Fibroblast of lung (primary cell): Measurements from ENCODE around the gene REXO5. TPM values are rescaled to one million over a fixed set of nuclear protein-coding genes. Genes with fewer than 3 reads are reported as not detected.
"Not testable (repeated sequence)": the region's sequence is repeated elsewhere in the genome, so short reads cannot be mapped to it uniquely, and the experiment has no call there.

Experiments
- DNase-seq, 2 donors: peaks; one replicate each; pipeline versions ENCODE4 v3.0.0 to v3.0.0-alpha.2; 2010; ENCODE audit warnings: low read depth in 2 of 2
- H2AFZ ChIP-seq: 2 replicates; pipeline ENCODE4 v1.5.1; 2012; ENCODE audit warnings: low read length, control low read depth, inconsistent platforms
- H3K27ac ChIP-seq: 2 replicates; pipeline ENCODE4 v1.5.1; 2011; ENCODE audit warnings: low read length, control low read depth; ENCODE audit not compliant: insufficient read depth
- H3K27me3 ChIP-seq: 2 replicates; pipeline ENCODE4 v1.5.1; 2011; ENCODE audit warnings: mild to moderate bottlenecking, low read length; ENCODE audit not compliant: control insufficient read depth, insufficient read depth
- H3K36me3 ChIP-seq: 2 replicates; pipeline ENCODE4 v1.5.1; 2011; ENCODE audit warnings: low read length; ENCODE audit not compliant: control insufficient read depth, insufficient read depth
- H3K4me1 ChIP-seq: 2 replicates; pipeline ENCODE4 v1.5.1; 2011; ENCODE audit warnings: low read length; ENCODE audit not compliant: control insufficient read depth, insufficient read depth; ENCODE audit errors: extremely low read depth
- H3K4me2 ChIP-seq: 2 replicates; pipeline ENCODE4 v1.5.1; 2011; ENCODE audit warnings: low read length, control low read depth; ENCODE audit not compliant: insufficient read depth; ENCODE audit errors: extremely low read depth
- H3K4me3 ChIP-seq, 4 experiments: fragments of 200-600 bp in 1 of 4; sonication (generic) in 1 of 4; replicated peaks in 1 of 4; 2 replicates each; pipeline ENCODE4 v1.5.1; 2011 to 2016; ENCODE audit warnings: low read length in 4 of 4, low read depth in 3 of 4, mild to moderate bottlenecking in 3 of 4, control low read depth in 2 of 4, inconsistent platforms in 1 of 4, mixed read lengths in 1 of 4; ENCODE audit not compliant: insufficient read depth in 1 of 4; ENCODE audit errors: control extremely low read depth in 1 of 4
- H3K79me2 ChIP-seq: 2 replicates; pipeline ENCODE4 v1.5.1; 2012; ENCODE audit warnings: mild to moderate bottlenecking, low read length, inconsistent platforms; ENCODE audit not compliant: control insufficient read depth, insufficient read depth
- H3K9ac ChIP-seq: 2 replicates; pipeline ENCODE4 v1.5.1; 2011; ENCODE audit warnings: mild to moderate bottlenecking, low read length, control low read depth; ENCODE audit not compliant: insufficient read depth
- H3K9me3 ChIP-seq: 2 replicates; pipeline ENCODE4 v1.5.1; 2012; ENCODE audit warnings: low read depth, low read length; ENCODE audit not compliant: control insufficient read depth, insufficient read depth
- H4K20me1 ChIP-seq: 2 replicates; pipeline ENCODE4 v1.5.1; 2011; ENCODE audit warnings: low read length; ENCODE audit not compliant: control insufficient read depth, insufficient read depth; ENCODE audit errors: extremely low read depth
- EZH2 ChIP-seq: IDR thresholded peaks from 2 replicates; pipeline ENCODE4 v1.5.1; 2012; ENCODE audit warnings: low read length, control low read depth, mild to moderate bottlenecking; ENCODE audit errors: missing control alignments
- polyA plus RNA-seq, 2 donors: library from polyadenylated mRNA; depleted of rRNA in 1 of 2; stranded (reverse) in 1 of 2; unstranded in 1 of 2; fragments of >200 nt; gene quantifications; 2 replicates each; pipeline ENCODE4 v1.2.1, GENCODE V29; 2011 to 2012; ENCODE audit warnings: missing spikeins in 1 of 2
- total RNA-seq: library from RNA; depleted of rRNA; stranded (reverse); fragments of >200 nt; gene quantifications from 2 replicates; pipeline ENCODE4 v1.2.1, GENCODE V29; 2014
- TF ChIP-seq, protein P1 (sequence below), 2 donors: IDR thresholded peaks in 1 of 2; conservative IDR thresholded peaks in 1 of 2; 1 replicate in 1 of 2; 2 replicates in 1 of 2; pipeline ENCODE4 v1.5.1; 2011 to 2012; ENCODE audit warnings: low read length in 2 of 2, control low read depth in 1 of 2, inconsistent platforms in 1 of 2, low read depth in 1 of 2, mild to moderate bottlenecking in 1 of 2

Gene REXO5
- total and polyA plus RNA-seq, 2 donors (not counting 1 experiment from before 2014, with no cell fraction given): 5.6 to 9.1 TPM

DNA sequence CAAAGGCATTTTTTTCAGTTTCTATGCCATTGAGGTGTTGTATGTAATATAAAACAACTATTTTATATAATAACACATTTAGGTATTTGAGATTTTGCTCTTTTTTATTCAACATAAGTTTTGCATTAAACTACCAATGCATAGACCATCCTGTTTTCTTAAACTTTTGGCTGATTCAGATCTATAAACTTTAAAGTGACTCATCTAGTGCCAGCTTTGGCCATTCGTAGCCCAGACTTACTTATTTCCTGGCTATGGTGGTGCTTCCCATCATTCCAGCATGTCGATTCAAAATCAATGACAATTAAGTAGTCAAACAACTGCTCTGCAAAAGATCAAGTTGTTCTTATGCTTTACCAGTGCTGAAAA, 3.2 kb upstream of the REXO5 start:
- Histone ChIP-seq H4K20me1 (no peaks in the 10 kb centered on the region), H2AFZ (no peak overlapping the region), H3K9me3 (no peaks in the 10 kb centered on the region), H3K27me3 (no peaks in the 10 kb centered on the region), H3K79me2 (peaks cover 2% of the 10 kb centered on the region), H3K9ac (no peak overlapping the region), H3K27ac (no peak overlapping the region), H3K4me3 (no peak overlapping the region), H3K4me2 (no peak overlapping the region), H3K36me3 (peaks cover 3% of the 10 kb centered on the region), H3K4me1 (no peaks in the 10 kb centered on the region)
- DNase-seq: no peak
- TF ChIP-seq EZH2: no peak
- TF ChIP-seq, protein P1, sequence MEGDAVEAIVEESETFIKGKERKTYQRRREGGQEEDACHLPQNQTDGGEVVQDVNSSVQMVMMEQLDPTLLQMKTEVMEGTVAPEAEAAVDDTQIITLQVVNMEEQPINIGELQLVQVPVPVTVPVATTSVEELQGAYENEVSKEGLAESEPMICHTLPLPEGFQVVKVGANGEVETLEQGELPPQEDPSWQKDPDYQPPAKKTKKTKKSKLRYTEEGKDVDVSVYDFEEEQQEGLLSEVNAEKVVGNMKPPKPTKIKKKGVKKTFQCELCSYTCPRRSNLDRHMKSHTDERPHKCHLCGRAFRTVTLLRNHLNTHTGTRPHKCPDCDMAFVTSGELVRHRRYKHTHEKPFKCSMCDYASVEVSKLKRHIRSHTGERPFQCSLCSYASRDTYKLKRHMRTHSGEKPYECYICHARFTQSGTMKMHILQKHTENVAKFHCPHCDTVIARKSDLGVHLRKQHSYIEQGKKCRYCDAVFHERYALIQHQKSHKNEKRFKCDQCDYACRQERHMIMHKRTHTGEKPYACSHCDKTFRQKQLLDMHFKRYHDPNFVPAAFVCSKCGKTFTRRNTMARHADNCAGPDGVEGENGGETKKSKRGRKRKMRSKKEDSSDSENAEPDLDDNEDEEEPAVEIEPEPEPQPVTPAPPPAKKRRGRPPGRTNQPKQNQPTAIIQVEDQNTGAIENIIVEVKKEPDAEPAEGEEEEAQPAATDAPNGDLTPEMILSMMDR (conservative IDR thresholded peaks at IDR 0.05 in 1 of 2, IDR thresholded peaks at IDR 0.05 in 1 of 2; ENCODE audit: low read depth in 1 of 2, low read length in 2 of 2): no peak

DNA sequence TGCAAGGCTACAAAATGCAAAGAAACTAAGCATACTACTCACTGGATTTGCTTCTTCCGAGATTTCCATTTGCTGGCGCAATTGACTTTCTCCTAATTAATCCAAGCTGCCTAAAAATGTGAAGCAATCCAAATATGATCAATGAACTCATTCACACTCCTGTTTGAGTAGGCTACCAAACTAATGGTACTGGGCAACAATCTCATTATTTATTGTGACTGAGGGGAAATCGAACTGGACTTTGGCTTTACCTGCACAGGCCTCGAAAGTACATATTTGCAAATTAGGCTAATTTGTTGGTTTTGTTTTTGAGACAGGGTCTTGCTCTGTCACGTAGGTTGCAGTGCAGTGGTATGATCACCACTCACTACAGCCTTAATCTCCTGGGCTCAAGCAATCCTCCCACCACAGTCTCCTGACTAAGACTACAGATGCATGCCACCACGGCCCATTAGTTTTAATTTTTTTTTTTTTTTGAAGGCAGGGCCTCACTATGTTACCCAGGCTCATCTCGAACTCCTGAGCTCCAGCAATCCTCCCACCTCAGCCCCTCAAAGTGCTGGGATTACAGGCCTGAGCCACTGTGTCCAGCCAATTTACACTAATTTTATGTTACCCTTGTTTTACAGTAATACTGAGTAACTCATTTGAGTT, 2.6 kb upstream of the REXO5 start:
- Histone ChIP-seq H3K27me3 (no peaks in the 10 kb centered on the region), H3K27ac (no peak overlapping the region), H2AFZ (no peak overlapping the region), H3K79me2 (peaks cover 2% of the 10 kb centered on the region), H3K4me1 (no peaks in the 10 kb centered on the region), H3K4me2 (no peak overlapping the region), H3K4me3 (no peak overlapping the region), H4K20me1 (no peaks in the 10 kb centered on the region), H3K9ac (no peak overlapping the region), H3K36me3 (no peaks in the 10 kb centered on the region), H3K9me3 (no peaks in the 10 kb centered on the region)
- no peak for DNase-seq
- TF ChIP-seq, protein P1 (conservative IDR thresholded peaks at IDR 0.05 in 1 of 2, IDR thresholded peaks at IDR 0.05 in 1 of 2; ENCODE audit: low read depth in 1 of 2, low read length in 2 of 2): no peak
- no peak for TF ChIP-seq EZH2

DNA sequence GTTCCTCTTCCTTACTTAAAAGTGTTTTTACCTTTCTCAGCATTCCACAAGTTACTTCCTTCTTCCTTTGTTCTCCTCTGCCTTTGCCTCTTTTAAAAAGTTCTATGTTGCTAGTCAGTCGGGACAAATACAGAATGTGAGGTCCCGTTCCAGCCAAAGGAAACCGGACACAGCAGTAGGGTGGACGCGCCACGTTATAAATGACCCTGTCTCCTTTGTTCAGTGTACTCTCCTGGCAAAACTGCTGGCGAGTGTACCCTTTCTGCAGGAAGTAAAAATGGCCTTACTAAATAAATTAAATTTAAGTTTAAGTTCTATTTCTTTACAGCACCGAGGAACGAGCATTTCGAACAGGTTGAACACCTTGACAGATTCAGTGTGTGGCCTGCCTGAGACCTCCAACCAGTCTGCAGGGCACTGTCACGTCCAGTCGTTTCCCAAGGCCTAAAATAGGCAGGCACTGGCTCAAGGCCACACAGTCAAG, 601 bp upstream of the REXO5 start:
- Histone ChIP-seq H3K4me2 (peak overlapping the region; percentile 95), H3K4me3 (peak overlapping the region; percentile 72 to 95 (median 92)), H3K27ac (peak overlapping the region; percentile 88), H2AFZ (peak overlapping the region; percentile 84), H3K9ac (peak overlapping the region; percentile 80)
- not testable (repeated sequence) for H3K79me2 ChIP-seq, H3K27me3 ChIP-seq, H3K9me3 ChIP-seq, H3K4me1 ChIP-seq, H3K36me3 ChIP-seq, H4K20me1 ChIP-seq
- peak in 1 of 2 donors; percentile 2 for DNase-seq
